ENCODE measurements around the gene MLPH.

The MLPH gene

DNA sequence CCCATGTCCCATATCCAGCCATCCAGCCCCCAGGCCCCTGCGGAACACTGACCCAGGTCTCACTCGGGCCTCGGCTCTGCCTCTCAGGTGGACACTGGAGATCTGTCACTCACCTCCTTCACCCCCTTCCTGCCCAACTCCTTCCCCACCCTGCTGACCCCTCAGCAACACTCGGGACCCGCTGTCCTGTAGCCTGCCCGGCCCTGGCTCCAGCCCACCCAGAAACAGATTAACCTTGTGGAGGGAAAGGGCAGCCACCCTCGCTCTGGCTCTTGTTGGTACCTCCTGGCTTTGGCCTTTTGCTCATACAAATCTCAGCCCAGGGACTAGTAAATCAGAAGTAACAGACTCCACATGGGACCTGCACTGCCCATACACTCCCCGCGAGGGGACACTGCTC lies 49.6 kb downstream of the MLPH start:
- no peak for DNase-seq (ENCODE audit: low read depth)
- no peak for TF ChIP-seq CTCF (IDR thresholded peaks at IDR 0.05; ENCODE audit: insufficient read depth, low read depth, low read length, missing control alignments)
- H3K4me3 ChIP-seq (ENCODE audit: low read depth, low read length), result no peak overlapping the region

DNA sequence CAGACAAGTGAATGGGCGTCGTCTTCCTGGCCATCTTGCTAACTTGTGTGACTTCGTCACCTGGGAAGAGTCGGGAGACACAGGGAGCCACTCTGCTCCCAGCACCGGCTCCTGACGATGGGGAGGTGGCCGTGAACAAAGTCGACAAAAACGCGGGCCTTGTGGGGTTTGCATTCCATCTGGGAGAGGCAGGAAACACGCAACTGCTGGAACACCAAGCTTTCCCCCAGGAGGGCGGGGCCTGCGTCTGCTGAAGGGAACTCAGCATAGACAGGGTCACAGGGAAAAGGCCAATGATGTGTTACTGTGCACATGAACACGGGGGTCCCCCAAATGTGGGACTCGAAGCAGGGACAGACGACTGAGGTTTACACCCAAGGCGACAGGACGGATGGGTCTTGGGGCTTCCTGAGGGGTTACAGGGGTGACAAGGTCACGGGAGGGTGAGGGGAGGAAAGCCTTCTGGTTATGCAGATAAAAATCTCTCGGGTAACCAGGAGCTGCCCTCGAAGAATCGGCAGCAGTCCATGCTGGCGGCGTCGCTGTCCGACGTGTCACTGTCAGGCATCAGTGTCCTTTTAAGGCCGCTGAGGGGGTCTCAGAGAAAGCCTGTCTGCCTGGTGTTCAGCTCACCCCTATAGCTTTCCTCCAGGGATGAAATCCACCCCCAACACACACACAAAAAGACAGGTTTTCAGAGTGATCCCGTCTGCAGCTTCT lies 51.1 kb downstream of the MLPH start:
- no peak for TF ChIP-seq CTCF (IDR thresholded peaks at IDR 0.05; ENCODE audit: insufficient read depth, low read depth, low read length, missing control alignments)
- no peak for DNase-seq (ENCODE audit: low read depth)
- H3K4me3 ChIP-seq (ENCODE audit: low read depth, low read length), result no peak overlapping the region

- TF ChIP-seq CTCF (IDR thresholded peaks at IDR 0.05; ENCODE audit: insufficient read depth, low read depth, low read length, missing control alignments), result no peak
- no peak for DNase-seq (ENCODE audit: low read depth)
- no peak overlapping the region for H3K4me3 ChIP-seq (ENCODE audit: low read depth, low read length)
These were observed 51.9 kb downstream of the MLPH start for GRCh38 chr2:237538901-237539300.

DNA sequence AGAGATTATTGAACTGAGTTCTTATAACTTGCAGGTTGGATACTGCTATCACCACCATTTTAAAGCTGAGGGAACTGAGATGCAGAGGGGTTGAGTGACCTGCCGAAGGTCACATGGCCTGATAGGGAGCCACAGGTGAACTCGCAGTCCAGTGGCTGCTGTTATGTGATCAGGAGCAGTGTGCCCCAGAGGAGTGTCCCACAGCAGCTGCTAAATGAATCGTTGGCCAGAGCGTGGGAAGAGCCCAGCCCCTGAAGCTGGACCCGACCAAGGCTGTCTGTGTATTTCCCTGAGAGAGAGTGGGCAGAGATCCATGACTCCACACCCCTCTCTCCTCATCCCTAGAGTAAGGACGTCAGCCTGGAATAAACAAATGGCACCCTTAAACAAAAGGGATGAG lies 52.6 kb downstream of the MLPH start:
- no peak for TF ChIP-seq CTCF (IDR thresholded peaks at IDR 0.05; ENCODE audit: insufficient read depth, low read depth, low read length, missing control alignments)
- no peak for DNase-seq (ENCODE audit: low read depth)
- no peak overlapping the region for H3K4me3 ChIP-seq (ENCODE audit: low read depth, low read length)

DNA sequence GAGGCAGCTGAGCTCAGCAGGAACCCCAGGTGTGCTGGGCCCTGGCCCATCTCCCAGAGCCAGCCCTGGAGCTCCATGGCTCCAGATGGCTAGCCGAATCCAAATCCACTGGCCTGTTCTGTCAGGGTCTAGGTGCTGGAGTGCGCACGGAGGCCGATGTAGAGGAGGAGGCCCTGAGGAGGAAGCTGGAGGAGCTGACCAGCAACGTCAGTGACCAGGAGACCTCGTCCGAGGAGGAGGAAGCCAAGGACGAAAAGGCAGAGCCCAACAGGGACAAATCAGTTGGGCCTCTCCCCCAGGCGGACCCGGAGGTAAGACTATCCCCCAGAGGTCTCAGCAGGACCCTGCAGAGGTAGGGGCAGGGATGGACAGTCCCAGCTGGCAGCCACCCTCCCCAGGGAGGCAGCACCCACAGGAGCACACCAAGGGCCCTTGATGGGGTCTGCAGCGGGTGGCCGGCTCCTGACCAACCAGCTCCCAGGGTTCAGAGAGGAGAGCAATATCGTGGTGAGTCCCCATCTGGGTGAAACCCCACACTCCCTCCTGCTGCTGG lies 53.2 kb downstream of the MLPH start:
- no peak for DNase-seq (ENCODE audit: low read depth)
- no peak overlapping the region for H3K4me3 ChIP-seq (ENCODE audit: low read depth, low read length)
- no peak for TF ChIP-seq CTCF (IDR thresholded peaks at IDR 0.05; ENCODE audit: insufficient read depth, low read depth, low read length, missing control alignments)

GRCh38 chr2:237540823-237541222 lies 53.8 kb downstream of the MLPH start:
- DNase-seq (ENCODE audit: low read depth), result peak; percentile 61
- no peak for TF ChIP-seq CTCF (IDR thresholded peaks at IDR 0.05; ENCODE audit: insufficient read depth, low read depth, low read length, missing control alignments)
- no peak overlapping the region for H3K4me3 ChIP-seq (ENCODE audit: low read depth, low read length)

GRCh38 chr2:237541243-237541642 lies 54.2 kb downstream of the MLPH start:
- peak; percentile 35 for DNase-seq (ENCODE audit: low read depth)
- TF ChIP-seq CTCF (IDR thresholded peaks at IDR 0.05; ENCODE audit: insufficient read depth, low read depth, low read length, missing control alignments), result no peak
- H3K4me3 ChIP-seq (ENCODE audit: low read depth, low read length), result no peak overlapping the region

Data from GM12865 (cell line).